Neuronal stem cell (in vitro differentiated cells): Measurements from ENCODE around the gene KIF13A.

Source experiments
- DNase-seq: peaks from one replicate; pipeline ENCODE4 v3.0.0-alpha.2; 2013; ENCODE audit warnings: low spot score
- H2AFZ ChIP-seq: one replicate; pipeline ENCODE4 v1.6.1; 2013; ENCODE audit warnings: mild to moderate bottlenecking, low read length, inconsistent platforms
- H2AK5ac ChIP-seq: 2 replicates; pipeline ENCODE4 v1.6.1; 2013; ENCODE audit warnings: low read depth, mild to moderate bottlenecking, inconsistent platforms, low read length, moderate library complexity, mixed read lengths
- H2BK120ac ChIP-seq: 2 replicates; pipeline ENCODE4 v1.6.1; 2013; ENCODE audit warnings: low read depth, mild to moderate bottlenecking, inconsistent platforms, low read length, moderate library complexity, mixed read lengths
- H2BK12ac ChIP-seq: one replicate; pipeline ENCODE4 v1.6.1; 2013; ENCODE audit warnings: low read length, inconsistent platforms
- H2BK15ac ChIP-seq: 2 replicates; pipeline ENCODE4 v1.6.1; 2013; ENCODE audit warnings: mild to moderate bottlenecking, low read length, inconsistent platforms, mixed read lengths
- H2BK5ac ChIP-seq: one replicate; pipeline ENCODE4 v1.6.1; 2013; ENCODE audit warnings: inconsistent platforms, mild to moderate bottlenecking, low read length, moderate library complexity
- H3K14ac ChIP-seq: one replicate; pipeline ENCODE4 v1.6.1; 2013; ENCODE audit warnings: low read length, inconsistent platforms
- H3K18ac ChIP-seq: 2 replicates; pipeline ENCODE4 v1.6.1; 2013; ENCODE audit warnings: low read length, inconsistent platforms
- H3K23ac ChIP-seq: 2 replicates; pipeline ENCODE4 v1.6.1; 2013; ENCODE audit warnings: low read depth, mild to moderate bottlenecking, mixed read lengths, low read length, inconsistent platforms; ENCODE audit not compliant: poor library complexity
- H3K27ac ChIP-seq: replicated peaks from 3 replicates; pipeline ENCODE4 v1.5.1; 2013; ENCODE audit warnings: low read length, inconsistent platforms
- H3K27me3 ChIP-seq, 3 experiments: 2 replicates each; pipeline ENCODE4 v1.6.1; 2013; ENCODE audit warnings: low read length in 3 of 3, mild to moderate bottlenecking in 2 of 3, inconsistent platforms in 1 of 3, low read depth in 1 of 3, mixed read lengths in 1 of 3, moderate library complexity in 1 of 3; ENCODE audit not compliant: control insufficient read depth in 3 of 3, insufficient read depth in 3 of 3
- H3K36me3 ChIP-seq, 2 donors: replicated peaks in 1 of 2; 2 replicates each; pipeline ENCODE4 v1.6.1; 2013; ENCODE audit warnings: low read length in 2 of 2; ENCODE audit not compliant: control insufficient read depth in 2 of 2, insufficient read depth in 2 of 2
- H3K4ac ChIP-seq: 2 replicates; pipeline ENCODE4 v1.6.1; 2013; ENCODE audit warnings: inconsistent platforms, mild to moderate bottlenecking, low read length, moderate library complexity
- H3K4me1 ChIP-seq, 2 donors: 1 replicate in 1 of 2; 2 replicates in 1 of 2; pipeline ENCODE4 v1.6.1; 2013; ENCODE audit warnings: low read length in 2 of 2, low read depth in 1 of 2; ENCODE audit not compliant: control insufficient read depth in 2 of 2, insufficient read depth in 1 of 2
- H3K4me2 ChIP-seq: one replicate; pipeline ENCODE4 v1.6.1; 2013; ENCODE audit warnings: mild to moderate bottlenecking, low read length, inconsistent platforms; ENCODE audit not compliant: insufficient read depth, poor library complexity, severe bottlenecking
- H3K4me3 ChIP-seq, 2 donors: 2 replicates each; pipeline ENCODE4 v1.5.1; 2013; ENCODE audit warnings: low read length in 2 of 2, mild to moderate bottlenecking in 2 of 2, inconsistent platforms in 1 of 2, moderate library complexity in 1 of 2
- H3K79me1 ChIP-seq: one replicate; pipeline ENCODE4 v1.6.1; 2013; ENCODE audit warnings: low read depth, mild to moderate bottlenecking, inconsistent platforms, low read length, moderate library complexity
- H3K9ac ChIP-seq: one replicate; pipeline ENCODE4 v1.6.1; 2013; ENCODE audit warnings: mild to moderate bottlenecking, low read depth, low read length, inconsistent platforms; ENCODE audit not compliant: poor library complexity
- H3K9me3 ChIP-seq, 2 donors: replicated peaks in 1 of 2; 2 replicates each; pipeline versions ENCODE3 to v1.6.1; 2013; ENCODE audit warnings: low read length in 2 of 2, mild to moderate bottlenecking in 2 of 2, inconsistent platforms in 1 of 2, low read depth in 1 of 2, mixed read lengths in 1 of 2, moderate library complexity in 1 of 2; ENCODE audit not compliant: control insufficient read depth in 2 of 2, insufficient read depth in 1 of 2
- H4K8ac ChIP-seq: one replicate; pipeline ENCODE4 v1.6.1; 2013; ENCODE audit warnings: low read depth, mild to moderate bottlenecking, inconsistent platforms, low read length, moderate library complexity
- H4K91ac ChIP-seq: one replicate; pipeline ENCODE4 v1.6.1; 2013; ENCODE audit warnings: low read length, low read depth, mild to moderate bottlenecking, inconsistent platforms; ENCODE audit not compliant: poor library complexity
- WGBS, 2 donors: extraction: QIAGEN DNeasy Blood & Tissue Kit; methylation state at CpG; one replicate each; pipeline ENCODE4 v1.1.7; 2013; ENCODE audit warnings: missing lambda C conversion rate in 2 of 2, mixed read lengths in 1 of 2; ENCODE audit not compliant: insufficient read length in 2 of 2, insufficient replicate concordance in 1 of 2; ENCODE audit errors: extremely low coverage in 2 of 2; 5-methylcytosine and 5-hydroxymethylcytosine counted together

KIF13A gene

GRCh38 chr6:17729223-17730077 is 258.0 kb downstream of the KIF13A start:
- Histone ChIP-seq H3K4me2 (no peak overlapping the region), H3K18ac (no peak overlapping the region), H3K4ac (no peak overlapping the region), H2BK12ac (no peak overlapping the region), H4K8ac (no peak overlapping the region), H3K27ac (no peak overlapping the region), H3K23ac (no peak overlapping the region), H2BK120ac (no peak overlapping the region), H2AFZ (no peak overlapping the region), H3K27me3 (no peaks in the 10 kb centered on the region), H4K91ac (no peak overlapping the region), H3K14ac (no peak overlapping the region), H3K79me1 (no peaks in the 10 kb centered on the region), H3K9me3 (no peaks in the 10 kb centered on the region), H3K4me1 (peaks cover 0 to 3% of the 10 kb centered on the region in 2 donors), H2BK5ac (no peak overlapping the region), H3K36me3 (no peaks in the 10 kb centered on the region), H3K4me3 (no peak overlapping the region), H2BK15ac (no peak overlapping the region), H3K9ac (no peak overlapping the region), H2AK5ac (no peak overlapping the region)
- no CpG with 5 or more reads among the region's 12 CpGs for WGBS, 2 donors
- DNase-seq: no peak

- Histone ChIP-seq H3K4me2 (no peak overlapping the region), H2AFZ (no peak overlapping the region), H3K18ac (peak overlapping the region; percentile 28), H2BK15ac (no peak overlapping the region), H3K9ac (no peak overlapping the region), H3K14ac (no peak overlapping the region), H3K4me3 (no peak overlapping the region), H3K36me3 (no peaks in the 10 kb centered on the region), H3K9me3 (no peaks in the 10 kb centered on the region), H4K8ac (no peak overlapping the region), H3K27ac (no peak overlapping the region), H2BK12ac (no peak overlapping the region), H3K4ac (no peak overlapping the region), H3K4me1 (peaks cover 0 to 3% of the 10 kb centered on the region in 2 donors), H3K79me1 (no peaks in the 10 kb centered on the region), H3K23ac (no peak overlapping the region), H2BK120ac (no peak overlapping the region), H2AK5ac (peak overlapping the region; percentile 63), H3K27me3 (no peaks in the 10 kb centered on the region), H2BK5ac (peak overlapping the region; percentile 90), H4K91ac (no peak overlapping the region)
- no peak for DNase-seq
- WGBS, 2 donors: no CpG with 5 or more reads among the region's 49 CpGs
Measured at GRCh38 chr6:17728551-17729222, 258.7 kb downstream of the KIF13A start.

- Histone ChIP-seq H2BK120ac (no peak overlapping the region), H3K4me2 (no peak overlapping the region), H2BK5ac (no peak overlapping the region), H3K4me1 (peaks cover 0 to 3% of the 10 kb centered on the region in 2 donors), H3K79me1 (no peaks in the 10 kb centered on the region), H3K27me3 (no peaks in the 10 kb centered on the region), H4K91ac (no peak overlapping the region), H3K4ac (no peak overlapping the region), H2BK12ac (no peak overlapping the region), H2AK5ac (no peak overlapping the region), H3K9me3 (no peaks in the 10 kb centered on the region), H3K27ac (no peak overlapping the region), H2BK15ac (no peak overlapping the region), H3K36me3 (no peaks in the 10 kb centered on the region), H3K4me3 (no peak overlapping the region), H2AFZ (peak overlapping the region; percentile 83), H3K18ac (no peak overlapping the region), H3K14ac (no peak overlapping the region), H4K8ac (no peak overlapping the region), H3K9ac (no peak overlapping the region), H3K23ac (no peak overlapping the region)
- no peak for DNase-seq
- WGBS, 2 donors: no CpG with 5 or more reads among the region's 6 CpGs
Measured at GRCh38 chr6:17725083-17725482, 262.4 kb downstream of the KIF13A start.

GRCh38 chr6:17724341-17724740 is 263.1 kb downstream of the KIF13A start:
- no peak overlapping the region for H3K18ac ChIP-seq
- no peak overlapping the region for H4K91ac ChIP-seq
- H3K4me2 ChIP-seq: no peak overlapping the region
- H3K79me1 ChIP-seq: no peaks in the 10 kb centered on the region
- DNase-seq: no peak
- no peak overlapping the region for H2AK5ac ChIP-seq
- no peak overlapping the region for H3K4ac ChIP-seq
- H3K14ac ChIP-seq: no peak overlapping the region
- H3K4me1 ChIP-seq: peaks cover 0 to 3% of the 10 kb centered on the region in 2 donors
- H3K4me3 ChIP-seq: no peak overlapping the region
- H3K36me3 ChIP-seq: no peaks in the 10 kb centered on the region
- no peak overlapping the region for H2BK12ac ChIP-seq
- no CpG with 5 or more reads among the region's 3 CpGs for WGBS, 2 donors
- no peaks in the 10 kb centered on the region for H3K9me3 ChIP-seq
- H3K27me3 ChIP-seq: no peaks in the 10 kb centered on the region
- H2BK15ac ChIP-seq: no peak overlapping the region
- H3K23ac ChIP-seq: no peak overlapping the region
- H2BK5ac ChIP-seq: no peak overlapping the region
- no peak overlapping the region for H3K9ac ChIP-seq
- peak overlapping the region; percentile 83 for H2AFZ ChIP-seq
- no peak overlapping the region for H3K27ac ChIP-seq
- H4K8ac ChIP-seq: no peak overlapping the region
- H2BK120ac ChIP-seq: no peak overlapping the region
